Measurements from ENCODE around the gene GPS1.

GPS1 gene

DNA sequence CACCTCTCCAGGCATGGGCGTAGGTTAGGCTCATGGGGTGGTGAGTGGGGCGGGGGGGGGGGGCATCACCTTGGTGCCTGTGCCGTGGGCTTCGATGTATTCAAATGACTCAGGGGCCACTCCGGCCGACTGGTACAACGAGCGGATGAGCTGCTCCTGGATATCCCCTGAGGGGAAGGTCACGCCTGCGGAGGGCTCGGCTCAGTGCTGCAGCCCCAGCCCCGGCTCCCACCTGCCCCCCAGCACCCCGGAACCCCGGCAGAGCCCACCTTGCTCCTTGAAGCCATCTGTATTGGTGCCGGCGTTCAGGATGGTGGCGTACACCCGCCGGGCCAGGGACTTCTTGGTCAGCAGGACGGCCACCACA, 40.9 kb downstream of the GPS1 start:
- no peak for DNase-seq

DNA sequence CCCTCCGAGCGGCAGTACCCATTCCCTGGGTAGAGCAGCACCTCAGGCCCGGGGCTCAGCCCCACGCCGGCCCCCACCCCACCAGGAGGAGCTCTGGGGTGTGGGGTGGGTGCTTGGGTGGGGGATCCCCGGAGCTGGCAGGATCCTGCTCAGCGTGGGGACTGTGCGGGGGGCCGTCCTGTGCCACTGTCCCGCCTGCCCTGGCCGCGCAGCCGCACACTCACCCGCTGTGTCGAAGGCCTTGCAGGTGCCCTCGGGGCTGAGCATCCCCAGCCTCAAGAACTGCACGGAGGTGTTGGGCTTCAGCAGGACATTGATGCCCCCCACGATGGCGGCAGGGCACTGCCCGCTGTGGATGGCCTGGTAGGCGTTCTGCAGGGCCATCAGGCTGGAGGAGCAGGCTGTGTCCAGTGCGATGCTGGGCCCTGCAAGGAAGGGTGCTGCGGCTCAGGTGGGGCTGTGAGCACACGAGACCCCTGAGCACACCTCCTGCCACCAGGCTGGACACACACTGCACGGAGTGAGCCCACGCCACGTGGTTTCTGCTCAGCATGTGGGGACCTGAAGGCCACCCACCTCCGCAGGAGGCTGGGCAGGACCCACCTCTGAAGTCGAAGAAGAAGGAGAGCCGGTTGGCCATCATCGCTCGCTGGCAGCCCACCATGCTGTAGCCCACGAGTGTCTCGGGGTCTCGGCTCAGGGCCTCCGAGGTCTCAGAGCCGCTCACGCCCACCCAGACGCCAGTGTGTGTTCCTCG, 41.5 kb downstream of the GPS1 start:
- DNase-seq = no peak

DNA sequence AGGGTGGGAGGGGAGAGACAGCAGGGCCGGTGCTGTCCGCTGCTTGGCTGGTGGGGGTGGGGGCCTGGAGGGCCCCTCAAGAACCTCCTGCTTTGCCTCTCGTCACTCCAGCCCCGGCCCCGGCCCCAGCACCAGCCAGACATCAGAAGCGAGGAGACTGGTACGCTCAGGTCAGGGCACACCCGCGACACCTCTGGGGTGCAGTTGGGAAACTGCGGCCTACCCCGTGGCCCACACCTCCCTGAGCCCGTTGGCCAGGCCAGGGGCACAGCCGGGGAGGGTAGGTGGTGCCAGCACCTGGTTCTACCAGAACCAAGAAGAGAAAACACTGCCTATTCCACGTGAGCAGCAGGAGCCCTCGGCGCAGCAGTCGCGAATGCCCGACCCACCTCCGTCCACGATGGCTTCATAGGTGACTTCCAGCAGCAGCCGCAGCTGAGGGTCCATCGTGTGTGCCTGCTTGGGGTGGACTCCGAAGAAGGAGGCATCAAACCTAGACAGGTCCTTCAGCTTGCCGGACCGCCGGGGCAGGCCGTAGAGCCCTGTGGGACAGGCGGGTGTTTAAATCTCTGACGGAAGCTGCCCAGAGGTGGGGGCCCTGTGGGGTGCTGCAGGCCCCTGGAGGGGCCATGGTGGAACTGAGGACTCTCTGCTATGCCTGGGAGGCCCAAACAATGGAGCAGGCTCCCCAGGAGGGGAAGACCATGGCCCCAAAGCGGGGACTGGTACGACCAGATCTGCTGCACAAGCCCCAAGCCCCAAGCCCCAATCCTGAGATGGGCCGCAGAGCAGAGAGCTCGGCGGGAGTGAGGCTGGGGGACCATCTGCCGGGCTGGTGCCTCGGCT, 43.5 kb downstream of the GPS1 start:
- no peak for DNase-seq

DNA sequence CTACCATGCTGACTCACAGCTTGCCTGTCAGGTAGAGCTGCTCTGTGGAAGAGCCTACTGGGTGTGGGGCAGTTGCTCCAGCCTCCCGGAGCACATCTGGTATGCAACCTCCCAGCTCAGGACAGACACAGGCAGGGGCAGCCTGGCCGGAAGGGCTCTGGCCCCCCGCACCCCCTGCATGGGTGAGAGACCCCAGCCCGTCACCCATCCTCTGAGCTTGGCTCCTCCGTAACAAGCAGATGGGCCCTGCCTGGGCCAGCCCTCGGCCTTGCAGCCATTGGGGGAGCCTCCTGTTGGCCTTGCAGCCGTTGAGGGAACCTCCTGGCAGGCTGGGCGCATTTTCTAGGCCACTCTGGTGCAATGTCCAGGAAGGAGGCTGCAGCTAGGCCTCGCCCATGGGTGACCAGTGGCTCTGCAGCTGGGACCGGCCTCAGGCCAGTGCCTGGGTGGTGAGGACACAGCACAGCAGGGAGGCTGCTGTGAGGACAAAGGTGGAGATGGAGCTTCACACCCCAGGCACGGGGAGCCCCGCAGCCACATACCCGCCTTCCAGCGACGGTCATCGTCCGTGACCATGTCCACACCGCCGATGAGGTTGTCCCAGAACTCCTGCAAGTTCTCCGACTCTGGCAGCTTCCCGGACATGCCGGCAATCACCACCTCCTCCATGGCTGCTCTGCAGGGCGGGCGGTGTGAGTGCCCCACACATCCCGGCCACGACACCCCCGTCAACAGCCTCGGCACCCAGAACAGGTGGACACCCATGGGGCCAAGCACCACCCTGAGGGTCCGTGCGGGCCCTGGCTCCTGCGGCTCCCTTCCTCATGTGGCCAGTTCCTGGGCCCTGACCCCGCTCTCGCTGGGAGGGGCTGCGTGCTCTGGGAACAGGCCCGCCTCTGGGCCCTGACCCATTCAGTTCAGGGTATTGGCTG, 44.3 kb downstream of the GPS1 start:
- DNase-seq = no peak

DNA sequence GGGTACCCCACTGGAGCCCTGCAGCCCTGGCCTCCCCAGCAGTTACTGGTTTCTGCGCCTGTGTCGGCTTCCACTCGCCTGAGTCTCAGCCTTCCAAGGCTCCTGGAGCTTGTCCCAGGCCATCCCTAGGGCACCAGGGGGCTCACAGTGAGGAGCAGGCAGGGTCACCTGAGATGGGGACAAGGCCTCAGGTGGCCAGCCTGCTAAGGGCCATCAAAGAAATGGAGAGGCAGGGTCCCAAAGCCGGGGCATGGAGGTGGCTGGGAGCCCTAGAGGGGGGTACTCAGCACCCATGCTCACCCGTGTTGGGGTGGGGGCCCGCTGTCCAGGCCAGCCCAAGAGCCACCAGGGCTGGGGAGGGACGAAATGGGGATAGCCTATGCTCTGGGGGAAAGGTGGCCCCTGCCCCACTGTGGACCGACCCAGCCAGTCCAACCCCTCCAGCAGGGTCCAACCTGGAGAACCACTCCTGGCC, 45.0 kb downstream of the GPS1 start:
- DNase-seq = no peak

DNA sequence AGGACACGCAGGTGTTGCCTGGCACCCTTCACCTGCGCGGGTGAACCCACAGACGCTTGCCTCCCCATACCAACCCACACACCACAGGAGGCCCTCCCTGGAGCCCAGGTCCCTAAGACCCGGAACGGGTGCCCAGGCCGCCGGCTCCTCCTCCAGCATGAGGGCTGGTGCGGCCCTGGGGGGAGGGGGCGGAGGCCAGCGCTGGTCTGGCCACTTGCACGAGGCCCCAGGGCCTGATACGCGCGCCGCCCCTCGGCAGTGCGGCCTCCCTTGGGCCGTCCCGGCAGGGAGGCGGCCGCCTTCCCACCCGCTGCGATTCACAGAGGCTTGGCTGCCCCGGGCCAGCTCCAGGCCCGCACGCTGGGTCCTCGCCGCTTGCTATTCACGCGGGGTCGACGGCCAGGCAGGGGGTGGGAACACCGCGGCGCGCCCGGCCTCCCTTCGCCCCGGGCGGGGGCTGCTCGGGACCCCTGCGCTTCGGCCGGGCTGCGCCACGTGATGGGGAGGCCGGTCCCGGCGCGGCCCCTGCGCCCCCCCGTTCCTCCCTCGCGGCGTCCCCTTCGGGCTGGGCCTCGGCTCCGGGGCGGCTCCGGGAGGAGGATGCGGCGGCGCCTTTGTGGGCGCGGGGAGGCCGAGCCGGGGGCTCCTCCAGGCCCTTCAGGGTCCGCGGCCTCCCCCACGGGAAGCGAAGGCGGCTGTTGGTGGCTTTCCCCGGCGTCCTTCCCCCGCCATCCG, 45.7 kb downstream of the GPS1 start:
- no peak for DNase-seq

DNA sequence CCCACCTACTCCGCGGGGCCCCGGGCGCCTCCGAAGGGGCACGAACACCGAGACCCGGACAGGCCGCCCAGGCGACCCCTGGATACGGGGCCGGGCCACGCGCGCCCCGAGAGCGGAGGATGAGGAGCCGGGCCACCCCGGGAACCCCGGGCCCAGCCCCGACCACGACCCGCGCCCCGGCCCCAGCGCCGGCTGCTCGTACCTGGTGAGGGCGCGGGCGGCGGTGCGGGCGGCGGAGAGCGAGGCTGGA, 46.1 kb downstream of the GPS1 start:
- no peak for DNase-seq

DNA sequence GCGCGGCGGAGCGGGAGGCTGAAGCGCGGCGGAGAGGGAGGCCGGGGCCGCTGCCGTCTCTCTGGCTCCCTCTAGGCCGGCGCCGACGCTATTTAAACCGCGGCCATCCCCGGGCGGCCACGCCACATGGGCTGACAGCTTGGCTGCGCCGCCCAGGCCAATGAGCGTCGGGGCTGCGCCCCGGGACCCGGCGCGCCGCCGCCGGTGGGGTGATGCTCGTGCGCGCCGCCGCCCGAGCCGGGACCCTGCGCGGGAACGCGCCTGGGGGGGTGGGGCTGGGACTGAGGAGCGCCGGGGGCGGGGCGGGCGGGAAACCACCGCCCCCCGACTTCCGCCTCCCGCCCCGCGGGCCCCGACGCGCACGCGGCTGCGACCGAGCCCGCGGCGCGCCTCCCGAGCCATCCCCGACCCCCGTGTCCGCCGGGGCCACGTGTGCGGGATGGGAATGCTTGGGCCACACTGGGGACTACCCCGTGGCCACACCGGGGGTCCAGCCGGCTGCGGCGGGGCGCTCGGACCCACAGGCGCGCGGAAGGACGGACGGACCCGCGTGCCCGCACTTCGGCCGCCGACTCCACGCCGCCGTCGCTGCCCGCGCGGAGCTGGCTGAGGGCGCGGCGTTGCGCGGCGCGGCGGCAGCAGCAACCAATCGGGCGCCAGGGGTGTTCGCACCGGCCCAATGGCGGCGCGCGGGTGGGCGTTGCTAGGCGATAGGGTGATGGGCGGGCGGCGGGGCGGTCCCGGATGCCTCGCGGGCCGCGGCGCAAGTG, 46.7 kb downstream of the GPS1 start, which contains the start of gene FASN:
Gene FASN (minus strand): TSS at position 68 of the 770 bp plus-strand sequence. CDS start 1,791 bp downstream, outside the sequence.
- peak; percentile 95 for DNase-seq

DNA sequence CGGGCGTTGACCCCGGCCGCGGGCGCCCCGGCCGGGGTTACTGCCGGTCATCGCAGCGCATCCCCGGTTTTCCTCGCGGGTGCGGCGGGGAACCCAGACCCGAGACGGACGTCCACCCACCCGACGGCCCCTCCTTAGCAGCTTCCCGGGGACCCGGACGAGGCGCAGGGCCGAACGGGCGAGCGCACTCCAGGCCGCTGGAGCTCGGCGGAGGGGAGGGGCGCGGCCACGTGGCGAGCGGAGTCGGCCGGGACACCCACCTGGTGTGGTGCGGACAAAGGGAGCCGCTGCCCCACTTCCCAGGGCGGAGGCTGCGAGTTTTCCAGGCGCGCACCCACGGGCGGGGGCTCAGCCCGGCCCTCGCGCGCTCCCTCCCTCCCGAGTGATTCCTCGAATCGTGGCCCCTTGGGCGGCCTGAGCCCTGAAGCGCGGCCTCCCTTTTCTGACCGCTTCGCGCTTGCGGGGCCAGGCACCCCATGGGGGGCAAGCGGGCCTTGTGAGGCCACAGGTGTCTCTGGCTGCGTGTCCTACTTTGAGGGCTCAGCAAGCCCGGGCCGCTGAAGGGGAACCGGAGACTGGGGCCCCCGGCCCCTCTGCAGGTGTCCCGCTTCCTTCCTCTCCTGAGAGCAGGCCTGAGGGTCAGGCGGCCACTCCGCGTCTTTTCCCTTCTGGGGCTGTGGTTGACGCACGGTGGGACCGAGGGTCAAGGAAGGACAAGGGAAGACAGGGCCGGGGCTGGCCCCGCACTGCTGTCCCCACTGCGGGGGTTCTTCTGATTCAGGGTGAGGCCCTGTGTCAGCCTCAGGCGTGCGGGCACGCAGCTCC, 47.5 kb downstream of the GPS1 start:
- DNase-seq = no peak

DNA sequence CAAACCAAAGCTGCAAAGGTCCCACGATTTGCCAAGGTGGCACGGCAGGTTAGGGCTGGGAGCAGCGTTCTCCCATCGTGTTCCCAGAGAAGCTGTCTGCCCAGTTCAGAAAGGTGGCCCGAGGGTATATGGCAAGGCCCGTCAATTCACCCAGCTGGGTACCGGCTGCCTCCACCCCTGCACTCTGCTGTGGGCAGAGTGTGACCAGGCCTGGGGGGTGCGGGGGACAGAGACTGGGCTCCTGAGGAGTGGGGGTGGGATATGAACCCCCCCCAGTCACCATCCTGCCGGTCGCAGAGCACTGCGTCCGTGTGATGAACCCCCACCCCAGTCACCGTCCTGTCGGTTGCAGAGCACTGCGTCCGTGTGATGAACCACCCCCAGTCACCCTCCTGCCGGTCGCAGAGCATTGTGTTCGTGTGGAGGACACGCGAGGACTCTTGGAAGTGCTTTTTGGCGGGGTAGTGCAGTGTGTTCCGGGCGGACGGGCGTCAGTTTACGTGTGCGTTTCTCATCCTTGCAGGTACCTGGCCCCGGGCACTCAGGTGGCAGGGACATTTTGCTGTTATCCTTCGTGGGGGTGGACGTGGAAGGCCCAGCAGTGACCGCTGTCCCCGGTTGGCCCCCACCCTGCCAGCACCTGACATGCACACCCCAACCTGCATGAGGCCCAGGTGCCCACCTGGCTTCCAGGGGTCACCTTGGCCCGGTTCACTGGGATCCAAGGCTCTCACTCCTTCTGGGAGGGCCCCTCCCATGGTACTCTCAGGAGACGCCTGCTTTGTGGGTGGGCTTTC, 49.0 kb downstream of the GPS1 start:
- no peak for DNase-seq

DNA sequence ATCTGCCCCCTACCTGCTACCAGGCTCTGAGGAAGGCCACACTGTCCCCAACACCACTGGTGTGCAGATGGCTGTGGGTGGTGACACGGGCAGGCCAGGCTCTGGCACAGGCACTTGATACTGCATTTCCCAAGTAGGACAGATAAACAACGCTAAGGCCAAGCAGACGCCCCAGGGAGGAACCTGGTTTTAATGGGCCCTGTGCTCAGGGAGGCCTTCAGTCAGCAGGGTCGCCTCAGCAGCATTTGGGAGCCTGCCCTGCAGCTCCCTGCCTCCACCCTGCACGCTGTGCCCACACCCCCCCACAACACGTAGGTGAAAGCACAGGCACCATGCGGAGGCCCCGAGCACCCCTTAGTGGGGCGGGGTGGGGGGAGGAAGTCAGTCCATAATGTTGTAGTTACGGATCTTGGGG, 49.6 kb downstream of the GPS1 start:
- no peak for DNase-seq

DNA sequence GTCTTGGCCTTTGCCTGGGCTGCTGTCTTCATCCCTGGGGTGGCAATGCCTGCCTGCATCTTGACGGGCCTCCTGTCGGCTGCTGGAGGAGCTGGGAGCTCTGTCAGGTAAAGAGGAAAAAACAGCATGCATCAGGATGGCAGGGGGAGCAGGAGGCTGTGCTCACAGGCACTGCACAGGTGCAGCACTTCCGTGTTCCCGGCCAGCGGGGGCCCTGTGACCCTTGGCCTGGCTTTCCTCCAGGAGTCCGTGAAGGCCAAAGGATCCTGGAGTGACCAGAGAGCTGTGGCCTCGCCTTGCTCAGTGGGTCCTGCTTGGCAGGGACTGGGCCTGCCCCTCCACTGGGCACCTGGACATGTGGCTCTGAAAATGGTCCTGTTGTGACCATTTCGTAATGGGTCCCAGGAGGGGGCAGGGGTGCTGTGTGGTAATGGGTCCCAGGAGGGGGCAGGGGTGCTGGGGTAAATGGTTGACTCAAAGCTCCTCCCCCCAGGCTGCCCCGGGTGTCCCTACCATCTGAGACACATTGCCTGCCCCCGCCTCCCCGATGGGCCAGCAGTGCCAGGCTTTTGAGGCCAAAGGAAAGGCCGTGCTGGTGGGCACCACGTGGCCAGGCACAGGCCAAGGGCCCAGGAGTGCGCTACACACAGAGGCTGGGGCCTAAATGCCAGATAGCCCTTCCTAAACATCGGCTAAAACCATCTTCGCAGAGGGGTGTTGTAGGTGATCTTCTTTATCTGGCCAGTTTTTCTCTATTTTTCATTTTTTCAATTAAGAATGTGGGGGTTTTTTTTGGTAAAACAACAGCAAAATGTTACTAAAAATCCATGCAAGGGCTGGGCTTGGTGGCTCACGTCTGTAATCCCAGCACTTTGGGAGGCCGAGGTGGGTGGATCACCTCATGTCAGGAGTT, 50.3 kb downstream of the GPS1 start:
- no peak for DNase-seq

DNA sequence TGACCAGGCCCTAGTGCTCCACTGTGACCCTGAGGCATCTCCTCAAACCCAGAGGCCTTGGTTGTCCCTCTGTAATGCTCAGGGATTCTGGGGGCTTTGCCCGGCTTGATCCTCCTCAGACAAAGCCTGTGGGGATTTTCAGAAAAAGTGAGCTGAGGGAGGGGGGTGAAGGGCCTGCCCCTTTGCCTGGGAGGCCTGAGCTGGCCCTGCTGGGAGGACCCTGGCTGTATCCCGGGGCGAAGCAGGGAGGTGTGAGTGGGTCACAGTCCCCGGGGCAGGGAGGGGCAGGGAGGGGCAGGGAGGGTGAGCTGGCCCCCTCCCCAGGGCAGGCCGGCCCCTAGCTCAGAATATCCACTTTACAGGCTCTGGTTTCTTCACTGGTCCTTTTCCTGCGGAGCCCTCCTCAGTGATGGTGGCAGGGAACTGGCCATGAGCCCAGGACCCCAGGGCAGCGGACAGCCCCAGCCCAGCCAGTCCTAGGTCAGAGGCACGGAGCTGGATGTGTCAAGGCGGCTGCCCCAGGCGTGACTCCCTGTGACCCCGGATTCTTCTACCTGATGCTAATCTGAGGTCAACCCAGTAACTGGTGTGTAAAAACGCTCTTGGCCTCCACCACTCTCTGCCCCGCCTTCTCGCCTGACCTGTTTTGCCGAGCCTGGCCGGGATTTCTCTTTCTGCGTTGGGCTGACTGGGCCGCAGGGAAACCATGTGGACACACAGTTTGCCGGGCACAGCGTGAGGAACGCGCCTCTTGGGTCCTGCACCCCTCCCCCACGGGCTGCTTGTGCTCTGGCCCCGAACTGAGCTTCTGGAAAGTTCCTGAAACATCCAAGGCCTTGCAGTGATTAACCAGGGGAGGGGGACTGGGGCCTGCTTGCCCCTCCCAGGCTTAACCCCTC, 52.1 kb downstream of the GPS1 start:
- DNase-seq = no peak

DNA sequence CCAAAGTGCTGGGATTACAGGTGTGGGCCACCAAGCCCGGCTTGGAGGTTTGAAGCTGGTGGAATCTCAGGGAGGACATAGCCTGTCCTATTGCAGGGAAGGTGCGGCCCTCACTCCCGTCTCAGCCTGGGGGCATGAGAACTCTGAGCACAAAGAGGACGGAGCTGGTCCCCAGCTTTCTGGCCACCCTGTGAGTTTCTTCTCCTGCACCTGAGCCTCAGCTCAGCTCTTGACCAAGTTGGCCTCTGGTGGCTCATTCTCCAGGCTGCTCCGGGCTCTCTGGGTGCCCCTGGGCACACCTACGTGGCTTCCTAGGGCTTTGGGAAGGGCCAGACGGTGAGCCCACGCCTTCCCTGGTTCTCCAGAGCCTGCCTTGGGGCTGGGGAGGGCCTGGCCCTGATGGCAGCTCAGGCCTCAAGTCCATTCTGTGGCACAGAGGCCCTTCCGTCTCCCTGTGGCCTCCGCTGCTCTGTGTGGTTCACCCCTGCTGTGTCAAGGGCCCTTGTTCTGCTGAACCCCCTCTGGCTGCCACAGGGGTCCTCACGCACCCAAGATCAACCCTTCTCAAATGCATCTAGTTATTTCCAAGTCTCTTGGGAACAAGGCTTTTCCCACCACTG, 53.2 kb downstream of the GPS1 start:
- DNase-seq = no peak

DNA sequence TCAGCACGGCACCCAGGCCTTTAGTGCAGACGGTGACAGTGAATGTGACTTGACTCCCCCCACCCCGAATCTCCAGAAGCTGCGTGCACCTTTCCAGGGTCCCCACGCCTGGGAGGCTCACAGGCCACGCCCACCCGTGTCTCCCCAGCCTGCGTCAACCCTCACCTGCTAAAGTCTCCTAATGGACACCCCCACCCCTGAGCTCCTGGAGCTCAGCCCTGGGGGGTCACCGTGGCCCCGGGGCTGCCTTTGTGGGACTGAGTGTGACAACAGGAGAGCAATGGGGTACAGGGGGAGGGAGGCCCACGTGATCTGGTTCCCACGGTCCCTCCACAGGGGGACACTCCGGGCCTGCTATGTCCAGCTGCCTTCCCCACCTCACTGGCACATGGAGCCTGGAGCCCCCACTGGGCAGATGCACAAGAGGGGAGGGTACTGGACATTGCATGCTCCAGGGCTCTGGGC, 53.8 kb downstream of the GPS1 start:
- no peak for DNase-seq

DNA sequence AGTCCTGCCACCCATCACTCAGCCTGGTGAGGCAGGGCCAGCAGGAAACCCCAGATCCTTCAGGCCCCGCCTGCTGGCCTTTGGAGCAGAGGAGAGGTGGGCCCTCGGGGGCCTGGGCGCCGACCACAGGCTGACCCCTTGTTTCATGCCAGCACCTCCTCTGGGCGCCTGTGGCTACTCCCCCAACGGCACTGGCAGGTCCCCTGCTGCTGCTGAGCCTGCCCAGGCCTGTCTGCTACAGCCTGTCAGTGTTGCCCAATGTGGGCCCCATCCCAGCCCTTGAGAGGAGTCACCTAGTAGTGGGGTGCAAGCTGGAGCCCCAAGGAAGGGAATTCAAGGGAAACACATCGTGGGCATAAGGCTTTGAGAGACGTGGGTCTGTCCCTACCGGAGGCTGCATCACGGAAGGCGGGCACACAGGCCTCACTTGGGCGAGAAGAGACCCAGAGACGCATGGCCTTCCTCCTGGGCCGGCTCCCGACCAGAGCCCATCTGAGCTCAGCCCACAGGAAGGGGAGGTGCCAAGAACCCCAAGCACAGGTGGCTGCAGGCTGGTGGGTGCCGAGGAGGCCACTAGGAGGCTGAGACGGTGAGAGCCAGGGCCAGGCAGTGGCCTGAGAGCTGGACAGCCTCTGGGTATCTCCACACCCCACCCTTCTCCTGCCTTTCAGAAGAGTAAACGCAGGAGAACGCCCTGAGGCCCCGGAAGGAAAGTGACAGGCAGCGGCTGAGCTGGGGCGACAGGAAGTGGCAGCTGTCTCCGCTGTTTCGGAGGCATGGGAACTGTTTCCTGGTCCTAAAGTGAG, 54.4 kb downstream of the GPS1 start:
- peak; percentile 53 for DNase-seq

All from NCI-H2171 (cell line).